Neutrophil (primary cell): ENCODE results near the gene HIVEP3.

ENCODE experiments used
- H3K27ac ChIP-seq: fragments of 200-600 bp; sonication (generic); 2 replicates; pipeline ENCODE4 v1.5.1; 2016; ENCODE audit warnings: mild to moderate bottlenecking, moderate library complexity
- H3K27me3 ChIP-seq: fragments of 200-600 bp; sonication (generic); 2 replicates; pipeline ENCODE4 v1.6.0; 2016; ENCODE audit warnings: mild to moderate bottlenecking
- H3K36me3 ChIP-seq: fragments of 200-600 bp; sonication (generic); 2 replicates; pipeline ENCODE4 v1.5.1; 2017
- H3K4me1 ChIP-seq, 2 experiments: fragments of 200-600 bp in 1 of 2; sonication (generic) in 1 of 2; 1 replicate in 1 of 2; 2 replicates in 1 of 2; pipeline versions ENCODE4 v1.5.1 to v1.6.1; 2013 to 2016; ENCODE audit warnings: low read depth in 1 of 2, low read length in 1 of 2, mild to moderate bottlenecking in 1 of 2, moderate library complexity in 1 of 2; ENCODE audit not compliant: control insufficient read depth in 1 of 2, insufficient read depth in 1 of 2
- H3K4me3 ChIP-seq, 2 experiments: fragments of 200-600 bp in 1 of 2; sonication (generic) in 1 of 2; 1 replicate in 1 of 2; 2 replicates in 1 of 2; pipeline ENCODE4 v1.5.1; 2013 to 2016; ENCODE audit warnings: low read depth in 1 of 2, low read length in 1 of 2, mild to moderate bottlenecking in 1 of 2, moderate library complexity in 1 of 2
- H3K9me3 ChIP-seq: fragments of 200-600 bp; sonication (generic); 2 replicates; pipeline ENCODE4 v1.5.1; 2016
- TF ChIP-seq, protein P1 (sequence below): fragments of 200-600 bp; sonication (generic); IDR thresholded peaks from 2 replicates; pipeline ENCODE4 v1.5.1; 2016; ENCODE audit warnings: antibody characterized with exemption

The HIVEP3 gene

DNA sequence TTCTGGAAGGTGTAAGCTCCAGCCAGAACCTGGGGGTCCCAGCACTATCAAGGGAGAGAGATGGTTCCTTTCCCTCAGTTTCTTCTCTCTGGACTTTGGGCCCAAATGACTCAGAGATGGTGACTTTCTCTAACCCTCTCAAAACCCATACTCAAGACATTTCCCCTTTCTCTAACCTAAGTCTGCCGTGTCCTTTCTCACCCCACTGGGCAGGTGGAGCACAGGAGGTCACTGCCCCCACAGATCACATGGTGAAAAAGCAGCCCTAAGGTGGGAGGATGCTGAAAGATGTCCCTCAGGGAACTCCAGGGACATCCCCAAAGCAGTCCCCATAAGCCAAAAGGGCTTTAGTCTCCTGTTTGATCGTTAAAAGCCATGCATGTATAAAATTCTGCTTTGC, 173.7 kb downstream of the HIVEP3 start:
- H3K9me3 ChIP-seq, result no peaks in the 10 kb centered on the region
- H3K27me3 ChIP-seq, result no peaks in the 10 kb centered on the region
- H3K27ac ChIP-seq, result no peak overlapping the region
- no peaks in the 10 kb centered on the region for H3K36me3 ChIP-seq
- TF ChIP-seq, protein P1, sequence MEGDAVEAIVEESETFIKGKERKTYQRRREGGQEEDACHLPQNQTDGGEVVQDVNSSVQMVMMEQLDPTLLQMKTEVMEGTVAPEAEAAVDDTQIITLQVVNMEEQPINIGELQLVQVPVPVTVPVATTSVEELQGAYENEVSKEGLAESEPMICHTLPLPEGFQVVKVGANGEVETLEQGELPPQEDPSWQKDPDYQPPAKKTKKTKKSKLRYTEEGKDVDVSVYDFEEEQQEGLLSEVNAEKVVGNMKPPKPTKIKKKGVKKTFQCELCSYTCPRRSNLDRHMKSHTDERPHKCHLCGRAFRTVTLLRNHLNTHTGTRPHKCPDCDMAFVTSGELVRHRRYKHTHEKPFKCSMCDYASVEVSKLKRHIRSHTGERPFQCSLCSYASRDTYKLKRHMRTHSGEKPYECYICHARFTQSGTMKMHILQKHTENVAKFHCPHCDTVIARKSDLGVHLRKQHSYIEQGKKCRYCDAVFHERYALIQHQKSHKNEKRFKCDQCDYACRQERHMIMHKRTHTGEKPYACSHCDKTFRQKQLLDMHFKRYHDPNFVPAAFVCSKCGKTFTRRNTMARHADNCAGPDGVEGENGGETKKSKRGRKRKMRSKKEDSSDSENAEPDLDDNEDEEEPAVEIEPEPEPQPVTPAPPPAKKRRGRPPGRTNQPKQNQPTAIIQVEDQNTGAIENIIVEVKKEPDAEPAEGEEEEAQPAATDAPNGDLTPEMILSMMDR, result no peak
- peaks cover 48 to 60% of the 10 kb centered on the region in 2 experiments for H3K4me1 ChIP-seq
- H3K4me3 ChIP-seq, result no peak overlapping the region

DNA sequence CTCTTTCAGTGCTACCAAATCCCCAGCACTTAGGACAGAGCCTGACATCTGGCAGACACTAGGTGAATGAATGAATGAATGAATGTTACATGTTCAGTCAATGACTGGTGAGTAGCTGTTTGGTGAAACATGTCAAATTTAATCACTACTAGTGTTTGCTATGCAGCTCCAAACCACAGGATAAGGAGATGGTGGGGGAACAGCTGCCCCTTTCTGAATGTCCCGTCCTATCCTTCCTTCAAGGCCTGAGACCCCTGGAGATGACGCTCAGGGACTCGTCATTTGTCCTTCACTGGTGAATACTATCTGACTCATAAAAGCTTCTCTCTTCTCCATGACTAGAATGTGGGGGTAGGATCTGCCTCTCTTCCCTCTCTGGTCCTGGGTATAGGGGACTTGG, 175.4 kb downstream of the HIVEP3 start:
- TF ChIP-seq, protein P1, result no peak
- H3K9me3 ChIP-seq, result no peaks in the 10 kb centered on the region
- H3K4me3 ChIP-seq, result no peak overlapping the region

GRCh38 chr1:41742219-41742618, 176.5 kb downstream of the HIVEP3 start:
- H3K36me3 ChIP-seq, result no peaks in the 10 kb centered on the region
- H3K27ac ChIP-seq, result peak overlapping the region; percentile 84
- TF ChIP-seq, protein P1, result no peak
- H3K4me3 ChIP-seq, result no peak overlapping the region
- no peaks in the 10 kb centered on the region for H3K27me3 ChIP-seq
- peaks cover 56 to 64% of the 10 kb centered on the region in 2 experiments for H3K4me1 ChIP-seq
- no peaks in the 10 kb centered on the region for H3K9me3 ChIP-seq

More for the DNA sequence above, 175.4 kb downstream of the HIVEP3 start:
- Histone ChIP-seq H3K27me3 (no peaks in the 10 kb centered on the region), H3K4me1 (peaks cover 49 to 60% of the 10 kb centered on the region in 2 experiments), H3K36me3 (no peaks in the 10 kb centered on the region), H3K27ac (no peak overlapping the region)

DNA sequence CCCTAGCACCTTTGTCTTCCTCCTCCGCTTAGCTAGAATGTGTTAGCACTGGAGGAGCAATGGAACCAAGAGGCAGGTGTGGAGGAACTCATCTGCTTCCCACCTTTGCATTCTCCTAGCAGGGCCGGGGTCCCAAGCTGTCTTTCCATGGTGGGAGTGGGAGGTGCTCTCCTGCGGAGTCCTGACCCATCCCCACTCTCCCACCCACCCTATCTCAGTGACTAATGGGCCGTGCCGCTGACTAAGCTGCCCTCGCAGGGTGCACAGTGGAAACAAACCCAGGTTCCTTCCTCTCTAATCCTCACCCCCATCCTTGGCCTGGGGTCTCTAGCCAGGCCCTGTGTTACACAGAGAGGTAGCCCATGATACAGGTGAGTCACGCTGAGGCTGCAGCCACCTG, 177.5 kb downstream of the HIVEP3 start:
- H3K4me3 ChIP-seq, result peak overlapping the region; percentile 56 to 61
- H3K27ac ChIP-seq, result peak overlapping the region; percentile 84
- H3K4me1 ChIP-seq, result peaks cover 61 to 64% of the 10 kb centered on the region in 2 experiments
- H3K36me3 ChIP-seq, result no peaks in the 10 kb centered on the region
- TF ChIP-seq, protein P1, result no peak
- no peaks in the 10 kb centered on the region for H3K9me3 ChIP-seq
- no peaks in the 10 kb centered on the region for H3K27me3 ChIP-seq

DNA sequence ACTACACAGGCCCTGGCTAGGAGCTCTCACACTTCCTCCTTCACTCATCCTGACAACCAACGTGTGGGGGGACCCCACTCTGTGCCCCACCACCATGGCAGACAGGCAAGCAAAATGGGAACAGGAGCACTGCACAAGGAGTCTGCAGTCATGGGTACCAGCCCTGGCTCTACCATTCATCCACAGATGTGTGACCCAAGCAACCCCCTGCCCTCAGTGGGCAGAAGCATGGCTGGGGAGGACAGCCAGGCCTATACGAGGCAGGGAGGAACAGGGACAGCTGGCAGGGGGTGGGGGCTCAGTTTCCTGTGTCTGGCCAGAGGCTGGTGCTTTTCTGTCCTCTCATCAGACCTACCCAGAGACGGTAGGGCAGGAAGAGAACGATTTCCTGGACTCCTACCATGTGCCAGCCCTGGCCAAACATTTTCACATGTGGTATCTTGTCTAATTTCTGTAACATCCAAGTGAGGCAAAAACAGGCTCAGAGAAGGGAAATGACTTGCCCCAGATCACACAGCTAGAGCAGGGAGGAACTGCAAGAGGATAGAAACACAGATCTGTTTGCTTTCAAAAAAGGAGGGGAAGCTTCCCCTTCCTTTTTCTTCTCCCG, 178.0 kb downstream of the HIVEP3 start:
- TF ChIP-seq, protein P1, result no peak
- peaks cover 66% of the 10 kb centered on the region in 2 experiments for H3K4me1 ChIP-seq
- H3K27me3 ChIP-seq, result no peaks in the 10 kb centered on the region
- H3K9me3 ChIP-seq, result no peaks in the 10 kb centered on the region
- peak overlapping the region; percentile 56 to 61 for H3K4me3 ChIP-seq
- H3K36me3 ChIP-seq, result no peaks in the 10 kb centered on the region
- peak overlapping the region; percentile 84 for H3K27ac ChIP-seq
